Upper lobe of left lung (tissue), 6 donors: ENCODE measurements around the gene TFF3. TPM values are rescaled to one million over a fixed set of nuclear protein-coding genes. Genes with fewer than 3 reads are reported as not detected.

Experiments
- ATAC-seq, 2 donors: fragments of 200-7000 bp; cut with Tn5 transposase; one replicate each; pipeline ENCODE4 v1.9.1; 2022; ENCODE audit warnings: mild to moderate bottlenecking in 2 of 2, moderate library complexity in 2 of 2; ENCODE audit not compliant: low FRiP score in 2 of 2
- DNase-seq, 2 donors: peaks; one replicate each; pipeline ENCODE4 v3.0.0-alpha.2; 2019 to 2020
- H3K27ac ChIP-seq, 4 donors: fragments of 200-600 bp; sonication (generic); one replicate each; pipeline ENCODE4 v1.5.1; 2016 to 2019
- H3K27me3 ChIP-seq, 4 donors: fragments of 200-600 bp; sonication (generic); one replicate each; pipeline ENCODE4 v1.5.1; 2017 to 2019
- H3K36me3 ChIP-seq, 4 donors: fragments of 200-600 bp; sonication (generic); one replicate each; pipeline ENCODE4 v1.5.1; 2016 to 2019
- H3K4me1 ChIP-seq, 4 donors: fragments of 200-600 bp; sonication (generic); one replicate each; pipeline ENCODE4 v1.5.1; 2018 to 2019
- H3K4me3 ChIP-seq, 4 donors: fragments of 200-600 bp; sonication (generic); one replicate each; pipeline ENCODE4 v1.5.1; 2017 to 2019; ENCODE audit warnings: mild to moderate bottlenecking in 2 of 4, moderate library complexity in 1 of 4
- H3K9me3 ChIP-seq, 4 donors: fragments of 200-600 bp; sonication (generic); one replicate each; pipeline ENCODE4 v1.5.1; 2018 to 2019
- CTCF ChIP-seq, 6 experiments: fragments of 450-650 bp in 4 of 6; fragments of 200-600 bp in 2 of 6; sonication (generic) in 2 of 6; IDR thresholded peaks; one replicate each; pipeline ENCODE4 v1.5.1; 2016 to 2019; ENCODE audit warnings: antibody characterized with exemption in 6 of 6
- EP300 ChIP-seq, 4 donors: sonication (generic); formaldehyde crosslinking; IDR thresholded peaks; one replicate each; pipeline ENCODE4 v1.5.1; 2017; ENCODE audit warnings: antibody characterized with exemption in 4 of 4, control low read depth in 2 of 4
- POLR2A ChIP-seq, 4 donors: fragments of 450-650 bp; IDR thresholded peaks; one replicate each; pipeline ENCODE4 v1.5.1; 2016 to 2017; ENCODE audit warnings: antibody characterized with exemption in 4 of 4, mild to moderate bottlenecking in 2 of 4
- POLR2AphosphoS5 ChIP-seq, 2 donors: sonication (generic); formaldehyde crosslinking; IDR thresholded peaks; one replicate each; pipeline ENCODE4 v1.5.1; 2017; ENCODE audit warnings: antibody characterized with exemption in 2 of 2
- WGBS, 2 donors: methylation state at CpG; one replicate each; pipeline ENCODE4 v1.1.5; 2017 to 2018; 5-methylcytosine and 5-hydroxymethylcytosine counted together
- total RNA-seq, 6 donors: library from RNA; depleted of rRNA in 4 of 6; stranded (reverse); fragments of >200 nt in 4 of 6; gene quantifications; one replicate each; pipeline versions ENCODE4 v1.1.0 to v1.2.1, GENCODE V29; 2016 to 2021
- donor health status: DM: no; HTN: no; CAD: no; lungs with moderate emphysema.
- donor health status: DM: no; HTN: yes; CAD: no; lungs with severe emphysema.

The TFF3 gene
- total RNA-seq, 6 donors from 2014 or later = 5.9 to 21.5 (median 18.2) TPM

GRCh38 chr21:42314616-42315295 lies 453 bp downstream of the TFF3 start:
- no peak overlapping the region for H3K27ac ChIP-seq
- peaks cover 9 to 27% (median 18%) of the 10 kb centered on the region in 4 donors for H3K4me1 ChIP-seq

GRCh38 chr21:42313501-42313969 lies 1.7 kb downstream of the TFF3 start:
- Histone ChIP-seq H3K9me3 (no peaks in the 10 kb centered on the region), H3K4me1 (peaks cover 14 to 25% (median 19%) of the 10 kb centered on the region in 4 donors), H3K36me3 (no peaks in the 10 kb centered on the region), H3K27ac (no peak overlapping the region), H3K4me3 (no peak overlapping the region), H3K27me3 (no peaks in the 10 kb centered on the region)
- TF ChIP-seq CTCF (IDR thresholded peaks at IDR 0.05) (no peak), EP300 (IDR thresholded peaks at IDR 0.05) (no peak), POLR2A (IDR thresholded peaks at IDR 0.05) (no peak), POLR2AphosphoS5 (IDR thresholded peaks at IDR 0.05) (no peak)
- DNase-seq (peak in 1 of 2 donors; percentile 45), ATAC-seq (no peak)
- WGBS, 2 donors = 26 to 39% methylated on average over 7 to 13 of the region's 13 CpGs

More at GRCh38 chr21:42314616-42315295, 453 bp downstream of the TFF3 start:
- Histone ChIP-seq H3K27me3 (no peaks in the 10 kb centered on the region), H3K4me3 (no peak overlapping the region), H3K9me3 (no peaks in the 10 kb centered on the region), H3K36me3 (no peaks in the 10 kb centered on the region)
- 78 to 87% methylated on average over 6 of the region's 6 CpGs for WGBS, 2 donors
- no peak for DNase-seq
- ATAC-seq = no peak
- TF ChIP-seq EP300 (IDR thresholded peaks at IDR 0.05) (no peak), POLR2A (IDR thresholded peaks at IDR 0.05) (no peak), POLR2AphosphoS5 (IDR thresholded peaks at IDR 0.05) (no peak), CTCF (IDR thresholded peaks at IDR 0.05) (no peak)

- Histone ChIP-seq H3K9me3 (no peaks in the 10 kb centered on the region), H3K27ac (no peak overlapping the region), H3K36me3 (no peaks in the 10 kb centered on the region), H3K27me3 (no peaks in the 10 kb centered on the region), H3K4me3 (no peak overlapping the region), H3K4me1 (peaks cover 14 to 25% (median 19%) of the 10 kb centered on the region in 4 donors)
- DNase-seq (peak in 1 of 2 donors; percentile 51), ATAC-seq (no peak)
- 74 to 77% methylated on average over 7 to 10 of the region's 16 CpGs for whole genome bisulfite sequencing, 2 donors
- TF ChIP-seq EP300 (IDR thresholded peaks at IDR 0.05) (no peak), CTCF (IDR thresholded peaks at IDR 0.05) (no peak), POLR2A (IDR thresholded peaks at IDR 0.05) (no peak), POLR2AphosphoS5 (IDR thresholded peaks at IDR 0.05) (no peak)
Observed at GRCh38 chr21:42312626-42313104, 2.5 kb downstream of the TFF3 start.

- no peak for ATAC-seq
Observed at GRCh38 chr21:42311816-42312625, 3.2 kb downstream of the TFF3 start.

More at GRCh38 chr21:42311816-42312625, 3.2 kb downstream of the TFF3 start:
- no peaks in the 10 kb centered on the region for H3K36me3 ChIP-seq
- H3K27me3 ChIP-seq = no peaks in the 10 kb centered on the region
- TF ChIP-seq POLR2AphosphoS5 (IDR thresholded peaks at IDR 0.05) (no peak), CTCF (IDR thresholded peaks at IDR 0.05) (no peak), POLR2A (IDR thresholded peaks at IDR 0.05) (no peak), EP300 (IDR thresholded peaks at IDR 0.05) (no peak)
- H3K4me1 ChIP-seq = peaks cover 14 to 25% (median 19%) of the 10 kb centered on the region in 4 donors
- no peak overlapping the region for H3K27ac ChIP-seq
- 89 to 92% methylated on average over 13 to 21 of the region's 21 CpGs for WGBS, 2 donors
- H3K9me3 ChIP-seq = no peaks in the 10 kb centered on the region
- H3K4me3 ChIP-seq = no peak overlapping the region
- peak in 1 of 2 donors; percentile 62 for DNase-seq
